MCF 10A (cell line): ENCODE measurements around the gene MAP7. TPM values are rescaled to one million over a fixed set of nuclear protein-coding genes. Genes with fewer than 3 reads are reported as not detected.
"Not testable (repeated sequence)": the region's sequence is repeated elsewhere in the genome, so short reads cannot be mapped to it uniquely, and the experiment has no call there.

Experiments
- BruUV-seq: library from RNA; stranded (reverse); fragments of 400-500 nt; replicated peaks from 2 replicates; lab custom pipeline; 2021; lab: Mats Ljungman, UMichigan
- CTCF ChIA-PET: fragments of 300-600 bp; sonication (Branson Sonifier 250); formaldehyde crosslinking; extraction: SDS; loops from one replicate; lab custom pipeline; 2021; ENCODE audit warnings: antibody characterized with exemption, inconsistent platforms; lab: Yijun Ruan, JAX
- POLR2A ChIA-PET: fragments of 300-600, 350-650 bp; sonication (Branson Sonifier 250); formaldehyde crosslinking; extraction: SDS; loops from one replicate; lab custom pipeline; 2020; ENCODE audit warnings: antibody characterized with exemption, inconsistent platforms; lab: Yijun Ruan, JAX
- DNase-seq: peaks from one replicate; pipeline ENCODE4 v3.0.0-alpha.2; 2018; ENCODE audit not compliant: unreplicated experiment
- H3K27ac Mint-ChIP-seq: one replicate; pipeline ENCODE4 v1.8.0; 2022; ENCODE audit warnings: mild to moderate bottlenecking, low read depth, mixed read lengths; ENCODE audit not compliant: unreplicated experiment
- H3K27me3 Mint-ChIP-seq: one replicate; pipeline ENCODE4 v1.8.0; 2022; ENCODE audit warnings: mixed read lengths; ENCODE audit not compliant: insufficient read depth, unreplicated experiment
- H3K36me3 Mint-ChIP-seq: one replicate; pipeline ENCODE4 v1.8.0; 2022; ENCODE audit warnings: mild to moderate bottlenecking, moderate library complexity, mixed read lengths; ENCODE audit not compliant: insufficient read depth, unreplicated experiment
- H3K4me1 Mint-ChIP-seq: one replicate; pipeline ENCODE4 v1.8.0; 2022; ENCODE audit warnings: mixed read lengths; ENCODE audit not compliant: insufficient read depth, unreplicated experiment
- H3K4me3 Mint-ChIP-seq: one replicate; pipeline ENCODE4 v1.8.0; 2022; ENCODE audit warnings: mild to moderate bottlenecking, moderate library complexity, mixed read lengths; ENCODE audit not compliant: unreplicated experiment
- H3K9me3 Mint-ChIP-seq: one replicate; pipeline ENCODE4 v1.8.0; 2022; ENCODE audit warnings: mixed read lengths; ENCODE audit not compliant: unreplicated experiment
- intact Hi-C: fragments of 100-400 bp; cut with micrococcal nuclease; formaldehyde crosslinking; loops from 2 replicates; pipeline ENCODE4 v1.14.1; 2022
- total RNA-seq: library from RNA; stranded (reverse); gene quantifications from 2 replicates; pipeline ENCODE4 v1.2.3, GENCODE V29; 2022
- TF ChIP-seq, protein P1 (sequence below): fragments of 200-600 bp; IDR thresholded peaks from one replicate; pipeline ENCODE4 v1.8.0; 2022; ENCODE audit warnings: antibody characterized with exemption, mild to moderate bottlenecking; ENCODE audit not compliant: unreplicated experiment

MAP7 gene
- total RNA-seq, 1 experiment from 2014 or later, result 17.2 TPM

DNA sequence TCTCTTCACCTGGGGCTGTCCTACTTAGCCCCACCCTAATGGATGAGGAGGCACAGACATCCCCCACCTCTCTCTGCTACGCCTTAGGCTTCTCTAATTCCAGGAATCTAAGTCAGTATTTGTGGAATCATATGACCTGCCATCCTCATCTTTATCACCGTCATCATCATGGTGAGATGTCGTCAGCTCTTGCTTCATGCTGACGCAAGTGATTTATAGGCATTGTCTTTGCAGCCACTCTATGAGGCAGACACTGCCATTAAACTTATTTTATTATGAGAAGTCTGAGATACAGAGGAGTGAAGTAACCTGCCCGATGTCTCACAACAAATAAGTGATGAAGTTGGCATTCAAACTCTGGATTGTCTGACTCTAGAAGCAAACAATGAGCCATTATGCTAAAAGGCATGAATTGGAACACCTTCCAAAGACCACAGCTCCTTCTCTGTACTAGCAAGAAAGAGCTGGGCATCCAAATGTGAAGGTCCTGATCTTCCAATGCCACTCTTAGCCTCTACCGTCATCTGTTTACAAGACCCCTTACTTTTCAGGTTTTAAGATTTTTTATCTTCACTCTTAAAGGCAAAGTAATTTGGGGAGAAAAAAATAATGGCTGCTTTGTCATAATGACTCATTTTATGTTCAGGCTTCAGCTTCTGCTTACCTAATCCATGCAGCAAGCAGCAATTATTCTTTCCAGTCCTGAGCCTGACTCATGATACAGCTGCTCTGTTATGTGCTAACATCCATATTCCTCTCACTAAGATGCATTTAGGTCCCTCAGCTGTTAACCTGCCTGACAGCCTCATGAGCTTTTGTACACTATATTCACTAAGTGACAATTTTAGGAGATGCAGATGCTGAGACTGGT is 146.9 kb downstream of the MAP7 start:
- Mint-ChIP-seq H3K27me3 (no peaks in the 10 kb centered on the region), H3K4me3 (no peak overlapping the region), H3K4me1 (peaks cover 28% of the 10 kb centered on the region), H3K9me3 (no peaks in the 10 kb centered on the region), H3K36me3 (peaks cover 5% of the 10 kb centered on the region), H3K27ac (peak overlapping the region; percentile 77)
- peak; percentile 89 for DNase-seq
- TSS peak; percentile 76 for BruUV-seq
- intact Hi-C loops, result no loop called here
- CTCF ChIA-PET, result interaction anchor here (0.5 to 1.9 kb wide), 6 partner anchors 25 to 247 kb away, joined by 3 to 8 read pairs (median 4); no protein-coding TSS in a partner anchor
- TF ChIP-seq, protein P1, sequence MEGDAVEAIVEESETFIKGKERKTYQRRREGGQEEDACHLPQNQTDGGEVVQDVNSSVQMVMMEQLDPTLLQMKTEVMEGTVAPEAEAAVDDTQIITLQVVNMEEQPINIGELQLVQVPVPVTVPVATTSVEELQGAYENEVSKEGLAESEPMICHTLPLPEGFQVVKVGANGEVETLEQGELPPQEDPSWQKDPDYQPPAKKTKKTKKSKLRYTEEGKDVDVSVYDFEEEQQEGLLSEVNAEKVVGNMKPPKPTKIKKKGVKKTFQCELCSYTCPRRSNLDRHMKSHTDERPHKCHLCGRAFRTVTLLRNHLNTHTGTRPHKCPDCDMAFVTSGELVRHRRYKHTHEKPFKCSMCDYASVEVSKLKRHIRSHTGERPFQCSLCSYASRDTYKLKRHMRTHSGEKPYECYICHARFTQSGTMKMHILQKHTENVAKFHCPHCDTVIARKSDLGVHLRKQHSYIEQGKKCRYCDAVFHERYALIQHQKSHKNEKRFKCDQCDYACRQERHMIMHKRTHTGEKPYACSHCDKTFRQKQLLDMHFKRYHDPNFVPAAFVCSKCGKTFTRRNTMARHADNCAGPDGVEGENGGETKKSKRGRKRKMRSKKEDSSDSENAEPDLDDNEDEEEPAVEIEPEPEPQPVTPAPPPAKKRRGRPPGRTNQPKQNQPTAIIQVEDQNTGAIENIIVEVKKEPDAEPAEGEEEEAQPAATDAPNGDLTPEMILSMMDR, result no peak
- POLR2A ChIA-PET, result interaction anchor here (0.7 to 1.8 kb wide), 11 partner anchors 9 to 389 kb away, joined by 3 to 16 read pairs (median 4); partner anchors contain the start of genes BCLAF1 and MAP7

- no peaks in the 10 kb centered on the region for H3K27me3 Mint-ChIP-seq
Observed at GRCh38 chr6:136401749-136402148, 148.5 kb downstream of the MAP7 start.

GRCh38 chr6:136401236-136401635 is 149.0 kb downstream of the MAP7 start:
- ChIA-PET CTCF (interaction anchor here (0.7 kb wide), 1 partner anchor 67 kb away, joined by 3 read pairs; no protein-coding TSS in a partner anchor), POLR2A (interaction anchor here (0.7 to 1.7 kb wide), 2 partner anchors 14 to 26 kb away, joined by 3 to 9 read pairs; no protein-coding TSS in a partner anchor)
- H3K9me3 Mint-ChIP-seq, H3K4me3 Mint-ChIP-seq, BruUV-seq, intact Hi-C loops, H3K27me3 Mint-ChIP-seq, H3K27ac Mint-ChIP-seq, H3K36me3 Mint-ChIP-seq, DNase-seq: not testable (repeated sequence)
- H3K4me1 Mint-ChIP-seq, result peaks cover 21% of the 10 kb centered on the region

More at GRCh38 chr6:136401749-136402148, 148.5 kb downstream of the MAP7 start:
- no peak for DNase-seq
- H3K4me1 Mint-ChIP-seq, result peaks cover 21% of the 10 kb centered on the region
- BruUV-seq, result no TSS peak
- intact Hi-C loops, result no loop called here
- no peak overlapping the region for H3K4me3 Mint-ChIP-seq
- TF ChIP-seq, protein P1, result no peak
- ChIA-PET CTCF (interaction anchor here (0.7 kb wide), 1 partner anchor 391 kb away, joined by 4 read pairs; the partner anchor contains the start of gene MAP3K5), POLR2A (interaction anchor here (0.6 to 1.7 kb wide), 2 partner anchors 14 to 94 kb away, joined by 3 to 9 read pairs; no protein-coding TSS in a partner anchor)
- H3K27ac Mint-ChIP-seq, result no peak overlapping the region
- no peaks in the 10 kb centered on the region for H3K36me3 Mint-ChIP-seq
- no peaks in the 10 kb centered on the region for H3K9me3 Mint-ChIP-seq

- Mint-ChIP-seq H3K4me1 (peaks cover 15% of the 10 kb centered on the region), H3K36me3 (no peaks in the 10 kb centered on the region), H3K9me3 (no peaks in the 10 kb centered on the region), H3K27me3 (no peaks in the 10 kb centered on the region), H3K4me3 (no peak overlapping the region), H3K27ac (no peak overlapping the region)
- BruUV-seq, result no TSS peak
- TF ChIP-seq, protein P1, result no peak
- intact Hi-C loops, result no loop called here
- POLR2A ChIA-PET, result no interaction called here
- no peak for DNase-seq
- CTCF ChIA-PET, result no interaction called here
Observed at GRCh38 chr6:136398453-136398852, 151.8 kb downstream of the MAP7 start.
